Measurements from ENCODE around the gene TFAP2D. TPM values are rescaled to one million over a fixed set of nuclear protein-coding genes. Genes with fewer than 3 reads are reported as not detected.

Gene TFAP2D
- total RNA-seq, 4 donors from 2014 or later, result not detected

DNA sequence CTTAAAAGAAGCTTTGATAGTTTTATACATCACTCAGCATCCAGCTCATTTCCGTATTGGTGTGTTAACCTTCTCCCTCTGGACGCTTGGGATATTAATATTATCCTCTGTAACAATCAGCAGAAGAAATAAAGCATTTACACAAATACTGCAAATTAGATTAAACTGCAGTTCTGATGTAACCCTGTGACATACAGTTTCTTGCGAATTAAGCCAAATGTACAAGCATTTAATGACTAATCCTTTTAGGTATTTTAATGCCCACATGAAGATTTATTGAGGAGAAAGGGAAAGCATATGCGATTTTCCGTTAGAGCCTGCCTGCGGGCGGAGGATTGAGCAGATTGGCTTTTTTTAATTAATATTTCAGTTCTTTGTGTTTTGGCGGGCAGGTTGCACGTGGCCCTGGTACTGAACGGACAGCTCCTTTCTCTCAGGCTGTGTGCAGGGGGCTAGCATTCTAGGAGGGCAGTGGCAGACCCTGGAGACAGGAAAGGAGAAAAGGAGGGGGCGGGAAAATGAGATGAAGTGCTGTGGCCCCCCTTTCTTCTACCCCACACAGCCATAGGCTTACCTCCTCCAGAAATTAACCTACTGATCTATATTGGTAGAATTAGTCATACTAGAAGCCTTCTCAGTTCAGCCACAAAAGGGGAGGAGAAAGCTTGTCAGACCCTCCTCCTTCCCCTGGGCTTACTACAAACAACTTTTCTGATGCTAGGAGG, 14.1 kb upstream of the TFAP2D start:
- no peak for DNase-seq (ENCODE audit: low spot score)
- no peak for ATAC-seq (ENCODE audit: low FRiP score)
- TF ChIP-seq, protein P1, sequence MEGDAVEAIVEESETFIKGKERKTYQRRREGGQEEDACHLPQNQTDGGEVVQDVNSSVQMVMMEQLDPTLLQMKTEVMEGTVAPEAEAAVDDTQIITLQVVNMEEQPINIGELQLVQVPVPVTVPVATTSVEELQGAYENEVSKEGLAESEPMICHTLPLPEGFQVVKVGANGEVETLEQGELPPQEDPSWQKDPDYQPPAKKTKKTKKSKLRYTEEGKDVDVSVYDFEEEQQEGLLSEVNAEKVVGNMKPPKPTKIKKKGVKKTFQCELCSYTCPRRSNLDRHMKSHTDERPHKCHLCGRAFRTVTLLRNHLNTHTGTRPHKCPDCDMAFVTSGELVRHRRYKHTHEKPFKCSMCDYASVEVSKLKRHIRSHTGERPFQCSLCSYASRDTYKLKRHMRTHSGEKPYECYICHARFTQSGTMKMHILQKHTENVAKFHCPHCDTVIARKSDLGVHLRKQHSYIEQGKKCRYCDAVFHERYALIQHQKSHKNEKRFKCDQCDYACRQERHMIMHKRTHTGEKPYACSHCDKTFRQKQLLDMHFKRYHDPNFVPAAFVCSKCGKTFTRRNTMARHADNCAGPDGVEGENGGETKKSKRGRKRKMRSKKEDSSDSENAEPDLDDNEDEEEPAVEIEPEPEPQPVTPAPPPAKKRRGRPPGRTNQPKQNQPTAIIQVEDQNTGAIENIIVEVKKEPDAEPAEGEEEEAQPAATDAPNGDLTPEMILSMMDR (IDR thresholded peaks at IDR 0.05), result no peak

DNA sequence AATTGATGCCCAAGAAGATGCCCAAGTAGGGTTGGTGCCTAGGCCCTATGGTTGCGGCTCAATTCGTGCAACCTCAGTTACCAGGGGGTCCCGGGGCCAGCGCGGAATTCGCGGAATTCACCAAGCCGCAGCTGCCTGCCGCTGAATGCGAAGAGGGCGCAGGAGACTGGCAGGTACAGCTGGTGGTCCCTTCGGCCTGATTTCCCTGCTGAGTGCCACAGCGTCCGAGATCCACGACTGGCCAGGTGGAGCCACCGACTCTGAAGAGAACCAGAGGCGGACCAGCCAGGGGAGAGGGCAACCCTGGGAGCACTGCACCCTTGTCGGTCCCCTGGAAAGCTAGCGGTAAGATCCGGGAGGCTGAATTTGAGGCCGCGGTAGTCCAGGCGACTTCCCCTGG, 6.8 kb upstream of the TFAP2D start:
- ATAC-seq (ENCODE audit: low FRiP score) (no peak), DNase-seq (ENCODE audit: low spot score) (no peak)
- TF ChIP-seq, protein P1 (IDR thresholded peaks at IDR 0.05), result no peak

DNA sequence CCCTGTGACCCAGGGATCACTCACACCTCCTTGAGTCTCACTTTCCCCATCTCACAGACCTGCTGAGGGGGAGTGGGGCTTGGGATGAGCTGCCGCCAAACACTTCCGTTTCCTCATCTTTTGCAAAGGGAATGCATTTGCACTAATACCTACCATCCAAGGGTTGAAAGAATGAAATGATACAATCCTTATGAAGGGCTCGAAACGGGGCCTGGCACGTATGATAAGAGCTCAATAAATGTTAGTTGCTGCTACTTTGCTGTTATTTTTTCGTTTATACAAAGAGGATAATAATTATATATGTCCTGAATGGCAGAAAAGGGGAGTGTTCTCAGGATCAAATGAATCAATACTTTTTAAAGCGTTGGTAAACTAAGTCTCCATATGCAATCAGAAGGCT, 6.1 kb upstream of the TFAP2D start:
- TF ChIP-seq, protein P1 (IDR thresholded peaks at IDR 0.05), result no peak
- ATAC-seq (ENCODE audit: low FRiP score) (no peak), DNase-seq (ENCODE audit: low spot score) (no peak)

DNA sequence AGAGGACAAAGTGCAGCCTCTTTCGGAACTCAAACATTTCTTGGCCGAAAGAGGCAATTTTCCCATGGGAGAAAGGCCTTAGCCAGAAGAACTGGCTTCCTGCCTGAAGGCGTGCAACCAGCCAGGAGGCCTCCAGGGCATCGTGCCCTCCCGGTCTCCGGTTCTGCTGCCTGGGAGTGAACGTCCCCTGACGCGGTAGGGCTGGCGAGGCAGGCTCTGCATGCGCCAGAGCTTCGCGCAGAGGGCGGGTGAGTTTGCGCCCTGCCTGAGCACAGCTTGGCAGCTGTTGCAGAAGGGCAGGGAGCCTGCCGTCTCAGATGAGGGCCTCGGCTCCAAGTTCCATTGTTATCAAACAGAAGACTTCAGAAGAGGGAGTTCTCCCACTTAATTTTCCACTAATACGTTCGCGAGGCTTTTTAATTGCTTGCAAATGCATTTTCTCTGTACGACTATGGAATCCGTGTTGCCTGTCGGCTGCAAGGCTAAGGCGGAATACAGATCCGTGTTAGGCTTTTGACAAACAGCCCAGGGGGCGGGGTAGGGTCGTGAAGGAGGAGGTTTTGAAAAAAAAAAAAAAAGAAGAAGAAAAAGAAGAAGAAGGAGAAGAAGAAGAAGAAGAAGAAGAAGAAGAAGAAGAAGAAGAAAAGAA, 5.5 kb upstream of the TFAP2D start:
- DNase-seq (ENCODE audit: low spot score), result no peak
- ATAC-seq (ENCODE audit: low FRiP score), result no peak
- TF ChIP-seq, protein P1 (IDR thresholded peaks at IDR 0.05), result no peak

DNA sequence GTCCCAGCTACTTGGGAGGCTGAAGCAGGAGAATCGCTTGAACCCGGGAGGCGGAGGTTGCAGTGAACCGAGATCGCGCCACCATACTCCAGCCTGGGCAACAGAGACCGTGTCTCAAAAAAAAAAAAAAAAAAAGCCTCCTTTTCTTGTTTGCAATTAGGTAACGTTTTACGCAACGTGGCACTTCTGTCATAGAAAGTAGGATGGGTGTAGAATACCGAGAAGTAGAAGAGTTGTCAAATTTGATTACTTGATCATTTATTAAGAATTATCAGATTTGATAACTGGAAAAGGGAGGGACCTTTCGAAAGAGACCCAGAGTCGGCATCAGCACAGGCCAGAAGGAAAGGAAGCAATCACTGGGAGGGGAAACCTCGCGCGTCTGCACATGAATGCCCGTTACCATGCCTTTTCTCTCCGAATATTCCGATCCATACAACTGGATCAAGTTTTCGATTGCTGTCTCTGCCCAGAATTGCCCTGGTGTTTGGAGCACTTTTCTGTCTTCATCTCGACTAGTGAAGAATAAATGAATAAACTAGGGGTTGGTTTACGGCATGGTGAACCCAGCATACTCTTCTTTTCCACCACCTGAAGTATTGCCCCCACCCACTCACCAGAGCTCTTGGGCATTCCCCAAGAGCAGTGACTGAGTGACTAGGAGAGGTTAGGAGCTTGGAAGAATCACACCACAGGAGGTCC, 4.5 kb upstream of the TFAP2D start:
- no peak for ATAC-seq (ENCODE audit: low FRiP score)
- TF ChIP-seq, protein P1 (IDR thresholded peaks at IDR 0.05), result no peak
- DNase-seq (ENCODE audit: low spot score), result no peak

DNA sequence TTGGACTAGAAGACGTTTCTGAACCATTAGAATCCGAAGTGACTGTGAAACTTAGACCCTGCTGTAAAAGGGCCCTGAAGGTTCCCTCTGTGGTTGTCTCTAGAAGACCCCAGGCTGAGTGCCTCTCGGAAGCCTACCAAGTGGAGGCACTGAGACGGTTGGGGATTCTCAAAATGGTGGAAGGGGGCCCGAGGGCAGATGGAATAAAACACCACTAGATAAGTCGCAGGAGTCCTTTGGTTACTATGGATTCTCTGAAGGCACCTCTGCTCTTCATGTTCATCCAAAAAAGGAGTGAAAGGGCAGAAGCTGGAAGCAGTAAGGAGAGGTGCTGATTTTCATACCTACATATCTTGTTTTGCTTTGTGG, 4.0 kb upstream of the TFAP2D start:
- ATAC-seq (ENCODE audit: low FRiP score) (no peak), DNase-seq (ENCODE audit: low spot score) (no peak)
- TF ChIP-seq, protein P1 (IDR thresholded peaks at IDR 0.05), result no peak
